HG02678 (cell line): ENCODE measurements around the gene STIMATE.

Source experiments
- ATAC-seq: cut with Tn5 transposase; IDR thresholded peaks from one replicate; pipeline ENCODE4 v1.9.1; 2021; ENCODE audit warnings: mild to moderate bottlenecking, moderate library complexity; ENCODE audit not compliant: unreplicated experiment

The STIMATE gene

DNA sequence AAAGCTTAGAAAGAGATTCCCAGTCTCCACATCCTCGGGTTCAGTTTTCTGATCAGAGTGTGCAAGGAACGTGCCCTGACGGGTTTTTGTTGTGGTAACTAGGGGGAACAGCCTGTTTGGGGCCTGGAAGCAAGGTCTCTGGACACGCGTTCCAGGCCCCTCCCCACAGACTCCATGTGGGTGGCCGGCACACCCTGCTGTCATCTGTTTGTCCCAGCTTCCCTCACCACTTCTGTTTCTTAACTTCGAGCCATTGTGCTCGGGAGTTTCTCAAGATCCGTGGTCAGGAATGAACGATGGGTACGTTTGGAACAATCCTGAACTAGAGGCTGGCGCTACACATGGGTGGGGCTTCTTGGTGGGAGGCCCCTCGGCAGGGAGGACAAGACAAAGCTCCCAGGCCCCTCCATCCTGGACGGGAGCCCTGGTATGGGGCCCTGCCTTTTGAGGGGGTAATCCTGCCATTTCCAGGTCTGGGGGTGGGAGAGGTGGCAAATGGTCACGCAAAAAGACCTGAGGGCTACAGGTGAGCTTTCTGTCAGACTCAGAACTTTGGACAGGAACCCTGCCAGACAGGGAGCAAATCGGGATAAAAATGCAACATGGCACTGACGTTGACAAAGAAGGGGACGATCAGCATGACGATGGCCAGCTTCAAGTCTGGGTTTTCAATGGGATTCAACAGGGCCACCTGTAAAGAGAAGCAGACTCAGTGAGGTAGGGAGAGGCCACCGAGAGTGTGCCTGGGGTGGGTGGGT, 54.1 kb downstream of the STIMATE start:
- ATAC-seq = no peak

DNA sequence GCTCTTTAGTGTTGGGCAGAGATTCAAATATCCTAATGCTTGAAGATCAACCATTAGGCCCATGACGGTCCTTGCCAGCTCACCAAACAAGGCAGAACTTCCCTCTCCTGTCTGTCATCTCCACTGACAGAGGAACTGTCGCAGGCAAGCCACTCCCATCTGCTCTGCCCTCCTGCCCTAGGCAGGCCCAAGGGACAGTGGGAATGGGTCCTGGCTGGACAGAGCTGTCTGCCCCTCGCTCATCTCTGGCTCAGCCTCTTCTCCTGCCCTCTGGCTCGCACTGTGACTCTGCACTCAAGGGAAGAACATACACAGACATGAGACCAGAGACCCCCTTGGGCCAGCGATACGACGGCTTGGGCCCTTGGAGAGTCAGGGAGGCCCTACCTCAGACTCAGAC, 54.9 kb downstream of the STIMATE start:
- ATAC-seq = no peak

DNA sequence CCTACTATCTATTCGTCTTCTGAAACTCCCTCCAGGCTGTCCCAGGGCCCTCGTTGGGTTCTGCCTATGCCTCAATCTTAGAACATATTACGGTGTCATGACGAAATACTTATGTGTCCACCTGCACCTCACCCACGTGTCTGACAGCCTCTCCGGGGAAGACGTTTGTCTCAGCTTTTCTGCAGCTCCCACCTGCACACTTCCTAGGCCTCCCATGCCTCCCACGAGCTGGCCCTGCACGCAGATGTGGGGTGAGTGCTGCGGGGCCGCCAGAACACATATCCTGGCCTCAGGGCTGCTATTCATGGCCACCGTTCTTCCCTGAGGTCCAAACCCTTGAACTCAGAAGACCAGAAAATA, 55.4 kb downstream of the STIMATE start:
- no peak for ATAC-seq

DNA sequence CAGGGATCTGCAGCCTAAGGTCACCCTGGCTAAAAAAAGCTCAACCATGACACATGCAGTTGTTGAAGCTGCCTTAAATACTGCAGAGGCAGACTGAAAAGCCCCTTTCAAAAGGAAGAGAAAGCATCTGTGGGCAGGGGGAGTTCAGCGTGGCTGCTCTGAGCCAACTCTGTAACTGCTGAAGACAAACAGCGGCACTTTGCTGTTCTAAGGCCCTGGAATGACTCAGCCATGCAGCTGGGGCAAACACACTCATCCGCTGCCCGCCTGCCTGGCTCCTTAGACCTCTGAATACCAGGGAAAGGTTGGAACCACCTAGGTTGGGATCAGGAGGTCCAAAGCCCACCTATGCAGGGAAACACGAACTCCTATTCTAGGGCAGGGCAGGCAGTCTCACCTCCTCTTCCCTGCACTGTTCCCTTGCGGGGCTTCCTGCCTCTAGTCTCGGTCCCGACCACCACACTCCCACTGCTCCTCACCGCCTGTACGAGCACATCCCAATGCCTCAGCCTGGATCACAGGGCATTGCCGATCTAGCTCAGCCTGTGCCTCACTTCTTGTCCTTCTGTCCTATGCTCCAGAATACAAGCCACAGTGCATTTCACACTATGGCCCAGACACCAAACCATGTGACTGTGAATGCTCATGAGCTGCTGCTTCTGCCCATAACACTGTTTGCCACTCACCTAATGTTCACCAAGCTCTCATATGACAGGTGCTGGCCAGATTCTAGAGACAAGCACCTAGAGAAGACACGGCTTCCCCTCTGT, 56.0 kb downstream of the STIMATE start:
- ATAC-seq = no peak

DNA sequence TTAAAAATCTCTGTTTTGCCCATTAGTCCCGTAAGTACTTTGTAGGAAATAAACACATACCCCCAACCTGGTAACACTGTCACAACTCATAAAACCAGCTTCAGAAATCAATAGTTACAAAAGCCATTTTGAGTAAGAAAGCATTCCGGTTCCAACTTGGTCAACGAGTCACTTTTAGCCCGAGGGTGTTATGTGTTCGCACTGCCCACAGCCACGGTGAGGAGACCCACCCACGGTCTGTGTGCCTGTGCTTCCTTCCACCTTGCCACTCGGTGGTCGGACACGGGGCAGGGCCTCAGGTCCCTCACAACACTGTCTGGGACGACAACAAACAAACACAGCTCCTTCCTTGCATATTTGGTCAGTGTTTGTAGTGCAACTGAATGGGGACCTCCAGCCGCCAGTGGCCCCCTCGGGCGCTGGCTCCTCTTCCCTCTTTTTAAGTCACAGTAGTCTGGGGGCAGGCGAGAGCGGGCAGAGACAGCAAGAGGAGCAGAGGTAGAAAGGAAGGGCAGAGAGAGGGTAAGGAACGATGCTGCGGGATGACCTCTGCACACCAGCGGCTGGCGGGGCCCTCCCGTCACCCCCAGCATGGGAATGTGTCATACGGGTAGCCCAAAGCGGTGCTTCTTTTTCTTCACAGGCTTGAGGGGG, 57.3 kb downstream of the STIMATE start:
- no peak for ATAC-seq

DNA sequence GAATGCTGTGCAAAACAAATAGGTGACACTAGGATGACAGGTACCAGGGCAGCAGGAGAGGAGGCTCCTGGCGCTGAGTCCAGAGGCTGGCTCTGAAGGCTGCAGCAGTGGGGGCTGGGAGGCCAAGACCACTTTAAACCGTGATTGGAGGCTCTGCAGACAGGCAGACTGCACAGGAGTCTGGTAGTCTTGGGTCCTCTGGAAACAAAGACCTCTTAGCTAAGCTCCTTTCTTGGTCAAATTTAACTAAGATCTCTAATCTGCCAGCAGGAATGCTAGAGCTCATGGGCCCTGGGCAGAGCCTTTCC, 58.1 kb downstream of the STIMATE start:
- no peak for ATAC-seq

DNA sequence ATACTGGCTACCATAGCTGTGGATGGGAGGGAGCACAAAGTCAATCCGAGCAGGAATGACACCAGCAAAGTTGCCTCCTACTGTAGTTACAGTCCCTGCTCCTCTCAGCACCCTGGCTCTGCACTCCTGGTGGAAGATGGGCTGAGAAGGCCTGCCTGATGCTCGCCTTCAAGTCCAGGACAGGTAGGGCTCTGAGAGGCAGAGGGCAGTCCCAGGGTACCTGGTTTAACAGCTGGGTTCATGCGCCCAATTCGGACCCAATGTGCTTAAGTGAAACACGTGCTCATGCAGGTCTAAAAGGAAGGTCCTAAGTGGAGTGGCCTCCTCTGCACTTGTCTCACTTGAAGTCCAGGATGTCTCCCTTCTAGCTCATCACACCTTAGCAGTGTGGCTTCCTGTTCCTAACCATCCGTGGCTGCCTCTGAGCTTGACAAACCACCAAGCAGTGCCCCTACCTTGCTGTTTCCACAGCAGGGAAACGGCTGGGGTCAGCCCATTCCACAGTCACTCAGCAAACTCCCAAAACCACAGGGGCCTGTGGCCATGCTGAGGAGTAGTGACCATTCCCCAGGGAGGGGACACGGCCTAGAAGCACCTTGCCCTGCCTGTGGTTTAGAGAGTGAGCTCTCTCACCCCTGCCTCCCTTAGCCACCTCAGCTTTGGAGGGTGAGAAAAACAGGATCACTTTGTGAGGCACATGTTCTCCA, 58.6 kb downstream of the STIMATE start:
- ATAC-seq = no peak

DNA sequence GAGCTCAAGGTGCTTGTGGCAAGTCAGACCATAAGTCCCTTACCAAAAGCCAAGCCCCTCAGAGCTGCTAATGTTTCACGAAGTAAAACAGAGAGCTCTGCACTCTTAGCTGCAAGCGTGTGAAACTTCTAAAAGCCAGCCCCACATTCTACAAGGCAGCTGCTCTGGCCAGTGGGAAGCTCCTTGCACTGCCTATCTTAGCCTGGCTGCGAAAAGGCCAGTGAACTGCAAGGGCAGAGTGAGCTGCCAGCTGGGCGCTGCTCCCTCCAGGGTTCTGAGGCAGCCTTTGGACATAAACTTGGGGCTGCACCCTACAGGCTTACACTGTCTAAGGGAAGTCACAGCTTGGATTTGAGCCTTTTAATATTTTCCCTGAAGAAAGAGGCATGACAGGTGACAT, 60.4 kb downstream of the STIMATE start:
- no peak for ATAC-seq

DNA sequence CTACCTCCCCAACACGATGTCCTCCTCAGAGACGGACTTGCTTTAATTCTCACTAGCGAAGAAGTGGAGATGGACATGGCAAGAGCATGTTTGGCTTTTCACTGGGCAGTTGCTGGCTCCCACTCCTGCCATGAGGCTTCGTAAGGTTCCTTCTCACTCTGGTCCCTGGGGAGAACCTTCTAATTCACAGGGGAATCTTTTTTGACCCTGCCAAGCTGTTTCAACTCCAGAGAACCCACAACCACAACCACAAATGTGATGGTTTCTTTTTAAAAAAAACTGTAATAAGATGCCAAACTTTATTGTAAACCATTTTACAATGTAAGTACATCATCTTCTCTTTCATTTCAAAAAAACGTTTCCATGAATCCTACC, 60.9 kb downstream of the STIMATE start:
- no peak for ATAC-seq

DNA sequence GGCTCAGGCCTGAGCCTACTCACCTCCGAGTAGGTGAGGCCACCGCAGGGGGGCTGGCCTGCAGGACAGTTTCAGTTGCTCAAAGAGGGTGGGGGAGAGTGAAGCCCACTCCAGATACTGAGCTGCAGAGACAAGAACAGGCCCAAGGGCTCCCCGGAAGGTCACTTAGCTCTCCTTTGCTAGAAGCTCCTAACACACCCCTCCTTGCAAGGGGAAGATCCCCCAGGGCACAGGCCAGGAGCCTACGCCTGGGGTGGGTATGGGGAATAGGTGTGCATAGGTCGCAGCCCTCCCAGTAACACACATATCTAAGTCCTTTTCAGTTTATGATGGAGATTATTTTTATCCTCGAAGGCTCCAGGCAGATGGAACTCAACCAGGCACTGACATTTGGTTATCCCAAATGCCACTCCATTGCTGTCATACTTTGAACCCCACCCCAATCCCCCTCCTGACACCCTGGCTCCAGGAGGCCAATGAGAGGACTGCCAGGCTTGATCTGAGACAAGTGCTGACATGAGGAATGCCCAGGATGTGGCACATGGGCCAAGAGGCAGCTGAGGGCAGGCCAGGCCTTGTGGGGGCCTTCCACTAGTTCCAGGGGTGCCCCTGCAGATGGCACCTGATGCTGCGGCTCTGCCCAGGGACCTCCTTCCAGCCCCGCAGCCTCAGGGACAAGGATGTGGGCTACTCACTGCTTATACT, 61.4 kb downstream of the STIMATE start:
- ATAC-seq = no peak

DNA sequence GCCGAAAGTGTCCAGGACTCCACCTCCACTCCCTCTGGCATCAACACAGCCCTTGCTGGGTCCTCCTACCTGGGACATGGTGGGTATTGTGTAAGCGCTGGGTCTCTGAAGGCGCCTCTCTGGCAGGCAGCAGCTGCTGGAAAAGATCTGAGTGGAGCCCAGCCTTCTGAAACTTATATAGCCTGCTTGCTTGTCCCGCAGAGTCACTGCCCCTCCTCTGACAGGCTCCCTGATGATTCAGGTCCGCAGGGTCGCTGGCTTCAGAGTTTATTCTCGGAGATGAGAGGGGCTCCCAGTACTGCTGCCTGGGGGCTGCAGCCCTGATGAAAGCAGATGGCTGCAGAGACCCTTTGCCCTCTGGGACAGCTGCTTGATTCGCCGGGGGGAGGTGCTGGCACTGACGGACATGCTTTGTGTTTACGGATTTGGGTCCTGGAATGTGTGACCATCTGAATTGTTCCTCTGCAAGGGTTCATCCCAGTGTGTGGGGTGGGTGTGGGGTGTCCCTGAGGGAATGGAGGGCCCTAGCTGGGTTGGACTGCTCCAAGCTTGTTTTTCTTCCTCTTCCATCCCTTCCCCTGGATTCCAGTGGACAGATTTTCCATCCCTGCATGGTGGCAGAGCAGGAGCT, 62.4 kb downstream of the STIMATE start, which contains the start of gene MUSTN1:
MUSTN1 (minus strand) TSS at position 149 of the 631 bp plus-strand sequence; CDS start at position 78, 71 bp downstream.
- ATAC-seq = no peak

DNA sequence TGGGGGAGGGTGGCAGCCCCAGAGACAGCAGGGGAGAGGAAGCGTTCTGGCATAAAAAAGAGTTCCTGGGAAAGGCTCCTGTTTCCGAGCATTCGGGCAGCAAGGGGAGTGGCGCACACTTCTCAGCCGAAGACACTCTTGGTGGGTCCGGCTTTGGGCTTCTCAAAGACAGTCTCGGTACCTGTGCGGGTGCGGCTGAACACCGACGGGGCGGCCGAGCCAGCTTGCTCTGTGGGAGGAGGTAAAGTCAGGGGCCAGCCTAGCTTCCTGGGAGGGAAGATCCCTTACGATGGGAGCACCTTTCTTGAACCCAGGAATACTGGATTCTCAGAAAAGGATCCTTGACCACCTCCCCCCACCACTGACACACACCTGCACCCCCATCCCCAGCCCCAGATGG, 64.1 kb downstream of the STIMATE start:
- ATAC-seq = no peak

DNA sequence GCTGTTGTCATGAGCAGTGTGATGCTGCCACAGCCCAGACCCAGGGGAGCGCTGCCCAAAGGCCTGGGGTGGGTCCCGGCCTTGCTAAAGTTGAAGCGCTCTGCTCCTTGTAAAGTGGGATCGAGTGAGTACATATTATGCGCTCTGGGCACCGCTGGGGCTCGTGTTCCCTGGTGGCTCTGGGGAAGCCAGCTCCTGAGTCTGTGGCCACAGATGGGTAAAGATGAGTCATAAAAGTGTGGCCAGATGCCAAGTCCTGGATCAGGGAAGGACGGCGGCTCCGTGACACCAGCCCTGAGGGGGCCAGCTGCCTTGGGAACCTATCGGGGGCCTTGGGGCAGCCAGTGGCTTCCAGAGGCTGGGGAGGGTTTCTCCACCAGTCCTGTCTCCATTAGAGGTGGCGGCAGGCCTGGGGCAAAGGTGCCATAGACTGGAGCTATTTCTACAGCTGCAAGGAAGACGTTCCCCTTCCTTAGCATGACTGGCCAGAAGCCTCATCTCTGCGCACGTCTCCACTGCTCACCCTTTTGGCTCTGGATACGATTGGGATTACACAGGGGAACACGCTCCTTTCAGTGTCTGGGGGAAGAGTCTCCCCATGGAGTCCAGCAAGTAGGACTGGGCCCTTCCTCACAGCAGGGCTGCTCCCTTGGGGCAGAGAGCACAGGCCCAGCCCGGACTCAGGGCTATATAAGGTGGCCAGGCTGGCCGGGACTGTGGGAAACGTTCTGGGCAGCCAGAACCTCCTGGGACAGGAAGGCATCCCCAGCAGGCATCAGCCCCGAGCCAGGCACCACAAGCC, 65.6 kb downstream of the STIMATE start:
- ATAC-seq = no peak

DNA sequence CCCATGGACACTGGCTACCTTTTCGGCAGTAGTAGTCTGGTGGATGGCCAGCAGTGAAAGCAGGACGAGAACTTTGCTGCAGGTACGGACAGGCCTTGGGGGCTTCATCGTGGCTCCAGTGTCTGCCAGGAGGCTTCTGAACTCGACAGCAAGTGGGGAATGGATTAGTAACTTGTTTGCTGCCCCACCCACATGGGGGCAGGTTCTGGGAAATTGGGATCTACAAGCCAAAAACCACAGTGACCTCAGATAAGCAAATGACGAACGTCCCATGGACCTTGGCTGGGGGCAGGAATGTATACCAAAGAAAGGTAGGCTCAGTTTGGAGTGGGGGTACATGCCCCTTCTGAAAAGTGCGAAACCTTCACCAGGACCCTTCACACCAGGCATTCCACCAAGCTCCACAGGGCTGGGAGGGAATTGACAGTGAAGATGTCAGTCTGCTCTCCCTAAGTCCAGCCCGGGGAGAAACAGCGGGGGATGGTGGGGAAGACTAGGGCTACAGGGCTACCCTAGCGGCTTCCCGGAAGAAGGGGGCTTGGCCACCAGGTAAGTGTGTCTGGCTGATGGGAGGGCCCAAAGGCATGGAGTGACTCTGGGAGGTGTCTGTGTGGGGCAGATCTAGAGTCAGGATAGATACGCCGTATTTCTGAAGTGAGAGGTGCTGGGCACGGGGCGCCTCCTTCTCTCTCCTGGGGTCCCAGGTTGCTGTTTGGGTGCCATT, 66.7 kb downstream of the STIMATE start, which contains the start of gene ITIH4:
ITIH4 (minus strand) TSS at position 138 of the 724 bp plus-strand sequence; CDS start at position 108, 30 bp downstream.
- ATAC-seq = no peak

DNA sequence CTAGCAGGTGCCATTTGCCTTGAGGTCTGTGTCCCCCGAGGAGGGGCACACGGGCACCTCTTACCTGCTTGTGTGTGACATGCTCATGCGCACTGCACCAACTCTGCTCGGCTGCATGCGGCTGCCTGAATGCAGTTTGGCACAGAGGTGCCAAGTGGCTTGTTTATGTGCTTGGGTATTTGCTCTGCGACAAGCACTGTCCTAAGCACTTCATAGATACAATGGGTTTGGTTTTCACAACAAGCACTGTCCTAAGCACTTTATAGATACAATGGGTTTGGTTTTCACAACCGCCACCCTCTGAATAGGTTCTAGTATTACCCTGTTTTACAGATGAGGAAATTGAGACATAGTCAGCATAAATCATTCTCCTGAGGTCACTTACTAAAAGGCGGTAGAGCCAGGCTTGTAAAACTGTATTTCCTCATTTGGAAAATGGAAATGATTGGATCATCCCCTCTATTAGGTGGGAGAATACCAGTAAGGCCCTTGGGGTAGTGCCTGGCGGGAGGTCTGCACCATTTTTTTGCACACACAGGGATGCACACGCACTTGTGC, 67.4 kb downstream of the STIMATE start:
- ATAC-seq = no peak

DNA sequence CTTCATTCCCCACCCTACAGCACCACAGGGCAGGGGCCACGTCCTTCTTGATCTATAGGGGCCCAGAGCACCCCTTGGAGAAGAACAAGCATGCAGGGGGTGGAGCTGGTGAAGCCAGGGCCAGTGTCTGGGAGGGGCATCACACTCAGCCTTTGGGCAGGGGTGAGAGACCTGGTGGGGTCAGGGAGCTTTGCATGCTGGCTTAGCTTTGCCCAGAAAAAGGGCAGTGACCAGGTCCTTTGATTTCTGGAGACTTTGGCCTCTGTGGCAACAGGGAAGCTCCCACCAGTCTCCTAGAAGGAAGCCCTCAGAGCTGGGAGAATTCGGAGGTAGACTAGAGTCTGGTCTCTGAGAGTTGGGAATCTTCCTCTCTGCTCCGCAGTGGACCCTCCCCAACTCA, 67.9 kb downstream of the STIMATE start:
- ATAC-seq = no peak

DNA sequence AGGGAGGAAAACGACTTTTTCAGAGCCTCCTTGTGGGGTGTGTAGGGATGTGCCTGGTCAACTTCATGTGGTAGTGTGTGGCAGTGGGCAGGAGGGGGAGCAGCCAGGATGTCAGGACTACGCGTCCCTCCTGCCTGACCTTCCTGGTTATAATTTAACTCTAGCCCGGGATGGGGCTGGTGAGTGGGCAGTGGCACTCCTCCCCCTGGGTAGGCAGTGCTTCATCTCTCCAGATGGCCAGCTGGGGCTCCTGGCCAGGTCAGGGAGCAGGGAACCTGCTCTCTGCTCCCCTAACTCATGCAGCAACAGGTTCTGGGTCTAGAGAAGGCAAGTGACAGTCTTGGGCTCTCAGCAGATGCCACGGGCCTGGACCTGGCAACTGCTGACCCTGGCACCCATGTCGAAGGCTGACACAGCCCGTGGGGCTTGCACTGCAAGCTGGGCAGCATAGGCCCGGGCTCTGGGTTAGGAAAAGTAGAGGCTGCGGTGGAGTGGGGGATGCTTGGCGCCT, 69.4 kb downstream of the STIMATE start:
- no peak for ATAC-seq

DNA sequence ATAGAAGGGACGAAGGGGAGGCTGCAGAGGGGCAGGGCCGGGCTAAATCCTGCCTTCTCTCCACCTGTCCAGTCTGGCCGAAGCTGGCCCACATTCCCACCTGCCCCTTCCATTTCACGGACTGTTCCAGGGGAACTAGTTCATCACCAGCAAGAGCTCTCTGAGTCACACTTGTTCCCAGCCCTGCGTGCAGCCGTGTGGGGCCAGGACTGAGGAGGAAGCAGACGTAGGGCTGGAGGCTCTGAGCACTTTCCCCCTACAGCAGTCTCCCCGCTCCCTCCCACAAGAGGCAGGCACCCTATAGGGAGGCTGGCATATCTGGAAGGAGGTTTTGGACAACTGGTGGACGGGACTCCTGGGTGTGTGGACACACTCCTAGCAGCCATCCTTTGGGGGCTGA, 69.9 kb downstream of the STIMATE start:
- no peak for ATAC-seq
